ENCODE results near the gene BEST3.

- TF ChIP-seq CTCF (IDR thresholded peaks at IDR 0.05) (no peak), POLR2A (IDR thresholded peaks at IDR 0.05) (no peak)
Measured at GRCh38 chr12:69642531-69642930, 56.6 kb downstream of the BEST3 start.

All from uterus (tissue), 2 donors.